DOHH2 (cell line): ENCODE results near the gene METTL16.

ENCODE experiments used
- H3F3A ChIP-seq: fragments of 200-600 bp; sonication (generic), shearing (Covaris generic); 2 replicates; pipeline ENCODE4 v1.6.0; 2016; ENCODE audit warnings: antibody characterized with exemption, mild to moderate bottlenecking; ENCODE audit not compliant: control insufficient read depth, insufficient read depth
- H3K27ac ChIP-seq: fragments of 200-600 bp; sonication (generic); 2 replicates; pipeline ENCODE4 v1.5.1; 2014; ENCODE audit warnings: low read depth, mild to moderate bottlenecking, low read length, moderate library complexity
- H3K27me3 ChIP-seq: fragments of 200-600 bp; sonication (generic); 2 replicates; pipeline ENCODE4 v1.6.1; 2014; ENCODE audit warnings: mild to moderate bottlenecking, low read length, mixed read lengths; ENCODE audit not compliant: control insufficient read depth
- H3K36me3 ChIP-seq: fragments of 200-600 bp; sonication (generic); 2 replicates; pipeline ENCODE4 v1.6.1; 2014; ENCODE audit warnings: mild to moderate bottlenecking, low read length, moderate library complexity, mixed read lengths; ENCODE audit not compliant: control insufficient read depth
- H3K4me1 ChIP-seq: fragments of 200-600 bp; sonication (generic); 2 replicates; pipeline ENCODE4 v1.6.1; 2014; ENCODE audit warnings: mild to moderate bottlenecking, low read length, mixed read lengths; ENCODE audit not compliant: control insufficient read depth
- H3K4me2 ChIP-seq: fragments of 200-600 bp; sonication (generic); 2 replicates; pipeline ENCODE4 v1.6.0; 2014; ENCODE audit warnings: mild to moderate bottlenecking, low read length, moderate library complexity
- H3K4me3 ChIP-seq: fragments of 200-600 bp; sonication (generic); 2 replicates; pipeline ENCODE4 v1.5.1; 2014; ENCODE audit warnings: mild to moderate bottlenecking, low read length, mixed read lengths
- H3K79me2 ChIP-seq: fragments of 200-600 bp; sonication (generic); 2 replicates; pipeline ENCODE4 v1.6.1; 2014; ENCODE audit warnings: mild to moderate bottlenecking, low read length, mixed read lengths; ENCODE audit not compliant: control insufficient read depth
- H3K9me2 ChIP-seq: fragments of 200-600 bp; sonication (generic); replicated peaks from 2 replicates; pipeline ENCODE4 v1.6.1; 2014; ENCODE audit warnings: mild to moderate bottlenecking, low read length, mixed read lengths; ENCODE audit not compliant: control insufficient read depth
- H3K9me3 ChIP-seq: fragments of 200-600 bp; sonication (generic); 2 replicates; pipeline ENCODE4 v1.6.1; 2014; ENCODE audit warnings: antibody characterized with exemption, low read length, mixed read lengths; ENCODE audit not compliant: control insufficient read depth, insufficient read depth
- H4K20me1 ChIP-seq: fragments of 200-600 bp; sonication (generic); 2 replicates; pipeline ENCODE4 v1.6.0; 2014; ENCODE audit warnings: low read depth, mild to moderate bottlenecking, antibody characterized with exemption, low read length, moderate library complexity; ENCODE audit not compliant: control insufficient read depth, insufficient read depth
- EZH2phosphoT487 ChIP-seq: fragments of 200-600 bp; sonication (generic); IDR thresholded peaks from 2 replicates; pipeline ENCODE4 v1.6.1; 2017; ENCODE audit warnings: borderline replicate concordance, mild to moderate bottlenecking, antibody characterized with exemption, low read length, moderate library complexity, mixed read lengths
- TF ChIP-seq, protein P1 (sequence below): fragments of 200-600 bp; sonication (generic); IDR thresholded peaks from one replicate; pipeline ENCODE4 v1.5.1; 2014; ENCODE audit warnings: antibody characterized with exemption, mild to moderate bottlenecking, low read depth, low read length; ENCODE audit not compliant: poor library complexity, severe bottlenecking

METTL16 gene

DNA sequence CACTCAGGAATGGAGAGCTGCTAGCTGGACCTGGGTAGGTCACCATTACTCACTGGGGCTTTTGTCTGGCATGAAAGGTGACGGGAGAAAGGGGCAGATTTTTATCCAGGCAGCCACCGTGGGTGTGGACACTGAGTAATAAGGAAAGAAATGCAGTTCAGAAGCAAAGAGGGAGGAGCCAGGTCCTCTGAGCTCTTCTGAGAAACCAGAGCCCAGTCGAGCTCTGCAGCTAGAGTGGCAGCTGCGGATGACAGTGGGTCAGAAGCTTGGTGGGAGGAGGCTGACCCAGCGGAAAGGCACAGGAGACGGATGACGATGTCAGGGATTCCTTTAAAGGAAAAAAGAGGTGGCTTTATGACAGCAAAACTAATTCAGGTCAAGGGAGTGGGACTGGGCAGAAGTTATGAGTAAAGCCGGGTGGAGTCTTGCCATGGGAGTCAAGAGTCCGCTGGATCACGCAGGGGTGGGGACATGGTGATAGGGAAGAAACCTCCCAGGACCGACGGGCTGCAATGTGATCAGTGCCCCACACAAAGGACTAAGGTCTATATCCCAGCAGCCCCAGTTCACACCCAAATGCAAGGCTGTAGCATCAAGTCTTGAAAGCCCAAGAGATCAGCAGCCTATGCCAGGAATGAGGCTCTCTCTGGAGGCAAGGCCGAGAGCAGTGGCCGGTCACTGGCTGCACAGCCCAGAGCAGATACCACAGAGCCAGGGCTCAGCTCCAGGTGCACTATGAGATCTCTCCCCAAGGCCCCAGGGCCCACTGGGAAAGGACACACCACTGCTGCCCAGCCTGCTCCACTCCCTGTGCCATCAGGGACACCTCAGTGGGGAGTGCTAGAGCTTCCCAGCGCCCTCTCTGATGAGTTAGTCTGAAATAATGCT is 104.5 kb downstream of the METTL16 start:
- Histone ChIP-seq H3K27ac (no peak overlapping the region), H3K4me1 (peaks cover 10% of the 10 kb centered on the region), H4K20me1 (no peaks in the 10 kb centered on the region), H3K36me3 (no peaks in the 10 kb centered on the region), H3K9me2 (no peaks in the 10 kb centered on the region), H3K9me3 (no peaks in the 10 kb centered on the region), H3K27me3 (no peaks in the 10 kb centered on the region), H3K4me3 (no peak overlapping the region), H3F3A (peaks cover 4% of the 10 kb centered on the region; the same call in 1 of the 2 replicates), H3K79me2 (no peaks in the 10 kb centered on the region), H3K4me2 (no peak overlapping the region)
- TF ChIP-seq, protein P1, sequence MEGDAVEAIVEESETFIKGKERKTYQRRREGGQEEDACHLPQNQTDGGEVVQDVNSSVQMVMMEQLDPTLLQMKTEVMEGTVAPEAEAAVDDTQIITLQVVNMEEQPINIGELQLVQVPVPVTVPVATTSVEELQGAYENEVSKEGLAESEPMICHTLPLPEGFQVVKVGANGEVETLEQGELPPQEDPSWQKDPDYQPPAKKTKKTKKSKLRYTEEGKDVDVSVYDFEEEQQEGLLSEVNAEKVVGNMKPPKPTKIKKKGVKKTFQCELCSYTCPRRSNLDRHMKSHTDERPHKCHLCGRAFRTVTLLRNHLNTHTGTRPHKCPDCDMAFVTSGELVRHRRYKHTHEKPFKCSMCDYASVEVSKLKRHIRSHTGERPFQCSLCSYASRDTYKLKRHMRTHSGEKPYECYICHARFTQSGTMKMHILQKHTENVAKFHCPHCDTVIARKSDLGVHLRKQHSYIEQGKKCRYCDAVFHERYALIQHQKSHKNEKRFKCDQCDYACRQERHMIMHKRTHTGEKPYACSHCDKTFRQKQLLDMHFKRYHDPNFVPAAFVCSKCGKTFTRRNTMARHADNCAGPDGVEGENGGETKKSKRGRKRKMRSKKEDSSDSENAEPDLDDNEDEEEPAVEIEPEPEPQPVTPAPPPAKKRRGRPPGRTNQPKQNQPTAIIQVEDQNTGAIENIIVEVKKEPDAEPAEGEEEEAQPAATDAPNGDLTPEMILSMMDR: no peak
- no peak for TF ChIP-seq EZH2phosphoT487

DNA sequence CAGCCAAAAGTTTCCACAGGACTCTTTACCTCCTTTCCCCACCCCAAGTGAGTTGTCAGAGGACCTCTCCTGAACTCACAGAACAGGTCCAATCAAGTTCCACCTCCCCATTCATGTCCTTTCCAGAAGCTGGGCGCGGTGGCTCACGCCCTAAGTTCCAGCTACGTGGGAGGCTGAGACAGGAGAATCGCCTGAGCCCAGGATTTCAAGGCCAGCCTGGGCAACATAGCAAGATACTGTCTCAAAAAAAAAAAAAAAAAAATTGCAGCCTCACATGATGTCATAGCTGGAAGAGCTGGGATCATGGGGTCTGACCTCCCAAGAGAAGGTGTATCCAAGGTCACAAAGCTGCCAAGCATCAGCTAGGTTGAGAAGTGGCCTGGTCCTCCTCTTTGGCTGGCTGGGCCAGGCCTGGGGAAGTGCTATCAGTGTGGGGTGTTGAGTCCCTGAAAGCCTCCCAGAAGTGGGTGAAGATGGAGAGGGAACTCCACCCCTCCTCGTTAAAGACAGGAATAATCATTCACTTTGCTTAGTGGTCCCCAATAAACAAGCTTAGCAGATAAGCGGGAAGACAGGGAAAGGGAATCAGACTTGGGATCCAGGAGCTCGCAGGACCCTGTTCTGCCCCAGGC is 105.3 kb downstream of the METTL16 start:
- Histone ChIP-seq H3K27me3 (no peaks in the 10 kb centered on the region), H3K27ac (no peak overlapping the region), H3K4me1 (peaks cover 10% of the 10 kb centered on the region)

DNA sequence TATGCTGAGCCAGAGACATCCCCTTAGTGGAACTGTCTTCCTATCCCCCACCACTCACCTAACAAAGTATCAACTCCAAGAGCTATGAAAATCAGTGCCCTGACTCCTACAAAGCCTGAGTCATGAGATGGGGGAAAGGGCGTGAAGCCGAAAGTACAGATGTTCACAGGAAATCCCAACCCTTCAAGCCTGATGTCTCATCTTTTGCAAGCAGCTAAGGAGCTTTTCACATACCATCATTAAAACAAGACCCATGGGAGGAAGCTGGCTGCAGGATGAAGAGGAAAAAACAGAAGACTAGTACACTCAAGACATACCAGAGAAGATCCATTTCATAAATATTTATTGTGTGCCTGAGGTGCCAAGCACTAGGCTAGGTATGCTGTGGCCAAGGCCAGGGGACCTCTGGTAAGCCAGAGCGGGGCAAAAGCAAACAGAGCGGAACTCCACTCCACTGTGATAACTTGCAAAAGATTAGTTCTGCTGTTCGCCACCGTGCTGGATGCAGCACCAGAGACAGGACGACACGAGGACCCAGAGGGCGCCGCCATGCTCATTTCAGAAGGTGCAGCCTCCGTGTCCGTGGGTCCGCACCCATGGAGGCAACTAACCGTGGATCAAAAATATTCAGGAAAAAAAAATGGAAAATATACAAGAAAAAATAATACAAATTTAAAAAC is 106.3 kb downstream of the METTL16 start:
- Histone ChIP-seq H3K4me1 (peaks cover 10% of the 10 kb centered on the region), H3K4me2 (no peak overlapping the region), H3K9me2 (no peaks in the 10 kb centered on the region), H3K36me3 (no peaks in the 10 kb centered on the region), H4K20me1 (no peaks in the 10 kb centered on the region), H3K9me3 (no peaks in the 10 kb centered on the region), H3K27me3 (no peaks in the 10 kb centered on the region), H3K79me2 (peaks cover 2% of the 10 kb centered on the region), H3K27ac (no peak overlapping the region), H3F3A (peaks cover 4% of the 10 kb centered on the region; the same call in 1 of the 2 replicates), H3K4me3 (no peak overlapping the region)
- TF ChIP-seq, protein P1: no peak
- no peak for TF ChIP-seq EZH2phosphoT487

More for the DNA sequence above, 105.3 kb downstream of the METTL16 start:
- TF ChIP-seq EZH2phosphoT487: no peak
- TF ChIP-seq, protein P1: no peak
- no peaks in the 10 kb centered on the region for H3K9me3 ChIP-seq
- H3K4me3 ChIP-seq: no peak overlapping the region
- no peaks in the 10 kb centered on the region for H4K20me1 ChIP-seq
- H3K9me2 ChIP-seq: no peaks in the 10 kb centered on the region
- H3F3A ChIP-seq: peaks cover 4% of the 10 kb centered on the region; the same call in 1 of the 2 replicates
- no peaks in the 10 kb centered on the region for H3K79me2 ChIP-seq
- H3K36me3 ChIP-seq: no peaks in the 10 kb centered on the region
- no peak overlapping the region for H3K4me2 ChIP-seq
